BLaER1 (cell line): ENCODE data around the gene GPAM.

Experiments
- H3K27ac ChIP-seq: shearing (Covaris generic); formaldehyde crosslinking; 2 replicates; pipeline ENCODE4 v1.8.1; 2022
- H3K27me3 ChIP-seq: shearing (Covaris generic); formaldehyde crosslinking; 2 replicates; pipeline ENCODE4 v1.8.1; 2022
- H3K36me3 ChIP-seq: shearing (Covaris generic); formaldehyde crosslinking; 2 replicates; pipeline ENCODE4 v1.8.1; 2022
- H3K4me1 ChIP-seq: shearing (Covaris generic); formaldehyde crosslinking; 2 replicates; pipeline ENCODE4 v1.8.1; 2022
- H3K4me2 ChIP-seq: shearing (Covaris generic); formaldehyde crosslinking; 2 replicates; pipeline ENCODE4 v1.8.1; 2022
- H3K4me3 ChIP-seq: shearing (Covaris generic); formaldehyde crosslinking; 2 replicates; pipeline ENCODE4 v1.8.1; 2022
- H3K9ac ChIP-seq: shearing (Covaris generic); formaldehyde crosslinking; 2 replicates; pipeline ENCODE4 v1.8.1; 2022
- H3K9me3 ChIP-seq: shearing (Covaris generic); formaldehyde crosslinking; 2 replicates; pipeline ENCODE4 v1.8.1; 2022
- H4K20me1 ChIP-seq: shearing (Covaris generic); formaldehyde crosslinking; 2 replicates; pipeline ENCODE4 v1.8.1; 2022
- Cebpa-rat ChIP-seq: shearing (Covaris generic); IDR thresholded peaks from 2 replicates; pipeline ENCODE4 v1.8.1; 2022

The GPAM gene

DNA sequence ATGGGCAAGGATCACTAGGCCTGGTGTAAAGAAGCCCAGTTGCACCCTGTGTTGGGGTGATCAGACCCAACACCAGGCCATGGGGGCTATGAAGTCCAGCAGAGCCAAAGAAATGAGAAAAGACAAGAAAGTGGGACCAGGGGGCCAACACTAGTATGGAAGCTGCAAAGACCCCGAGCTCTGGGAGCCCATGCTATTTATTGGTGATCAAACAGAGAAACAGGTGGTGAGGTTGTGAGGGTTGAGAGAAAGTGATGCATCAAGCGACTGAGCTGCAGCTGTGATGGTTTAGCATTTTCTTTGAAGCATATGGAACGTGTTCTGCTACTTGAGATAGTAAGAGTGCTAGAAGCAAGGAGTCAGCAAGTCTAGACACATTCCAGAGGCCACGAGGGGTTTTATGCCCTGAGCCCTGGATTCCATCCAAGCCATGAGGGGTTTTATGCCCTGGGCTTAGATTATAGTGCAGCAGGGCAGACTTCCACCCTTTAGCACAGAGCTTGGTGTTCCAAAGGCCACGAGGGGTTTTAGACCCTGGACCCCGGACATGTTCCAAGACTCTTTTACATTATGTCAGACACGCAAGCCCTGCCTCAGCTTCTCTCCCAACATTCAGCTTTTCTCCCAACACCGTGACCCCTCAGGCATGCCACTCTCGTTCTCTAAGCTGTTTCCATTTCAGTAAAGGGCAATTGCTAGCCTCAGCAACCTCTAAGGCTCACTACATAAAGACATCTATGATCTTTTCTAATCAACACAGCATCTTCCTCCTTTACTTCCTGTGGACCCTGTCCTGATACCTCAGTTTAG is 43.1 kb upstream of the GPAM start:
- Histone ChIP-seq H3K9ac (no peak overlapping the region), H3K9me3 (peaks cover 13% of the 10 kb centered on the region), H3K4me3 (no peak overlapping the region), H3K4me1 (no peaks in the 10 kb centered on the region), H3K36me3 (no peaks in the 10 kb centered on the region), H3K27me3 (no peaks in the 10 kb centered on the region), H3K4me2 (no peak overlapping the region), H3K27ac (no peak overlapping the region), H4K20me1 (no peaks in the 10 kb centered on the region)
- no peak for TF ChIP-seq Cebpa-rat

DNA sequence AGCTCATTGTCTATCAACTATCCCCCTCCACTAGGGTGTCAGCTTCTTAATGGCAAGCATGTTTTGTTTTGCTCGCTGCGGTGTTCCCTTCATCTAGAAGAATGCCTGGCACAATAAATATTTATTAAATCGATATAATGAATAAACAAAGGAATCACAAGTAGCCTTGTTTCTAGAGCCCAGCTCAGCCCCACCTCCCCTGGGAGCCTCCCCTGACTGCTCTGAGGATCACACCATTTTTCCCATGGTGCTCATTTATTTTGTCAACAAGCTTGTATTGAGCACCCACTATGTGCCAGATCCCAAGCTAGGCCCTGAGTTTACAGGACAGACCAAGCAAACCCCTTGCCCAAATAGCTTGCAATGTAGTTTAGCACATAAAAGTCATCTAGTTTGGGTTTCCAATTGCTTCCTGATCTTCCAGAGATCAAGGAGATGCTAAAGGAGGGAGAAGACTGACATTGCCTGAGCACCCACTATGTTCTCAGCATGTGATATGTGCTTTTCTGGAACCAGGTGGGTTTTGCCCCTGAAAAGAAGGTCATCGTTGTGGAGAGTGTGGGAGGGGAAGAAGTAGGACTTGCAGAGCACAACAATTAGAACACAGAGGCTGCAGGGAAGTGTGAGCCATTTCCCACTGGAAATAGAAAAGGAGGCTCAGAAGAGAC is 42.3 kb upstream of the GPAM start:
- H3K27me3 ChIP-seq = no peaks in the 10 kb centered on the region
- no peaks in the 10 kb centered on the region for H4K20me1 ChIP-seq
- no peak overlapping the region for H3K4me2 ChIP-seq
- H3K9me3 ChIP-seq = peaks cover 13% of the 10 kb centered on the region
- no peak overlapping the region for H3K4me3 ChIP-seq
- no peak for TF ChIP-seq Cebpa-rat
- no peaks in the 10 kb centered on the region for H3K36me3 ChIP-seq
- H3K27ac ChIP-seq = no peak overlapping the region
- H3K9ac ChIP-seq = no peak overlapping the region
- H3K4me1 ChIP-seq = no peaks in the 10 kb centered on the region

DNA sequence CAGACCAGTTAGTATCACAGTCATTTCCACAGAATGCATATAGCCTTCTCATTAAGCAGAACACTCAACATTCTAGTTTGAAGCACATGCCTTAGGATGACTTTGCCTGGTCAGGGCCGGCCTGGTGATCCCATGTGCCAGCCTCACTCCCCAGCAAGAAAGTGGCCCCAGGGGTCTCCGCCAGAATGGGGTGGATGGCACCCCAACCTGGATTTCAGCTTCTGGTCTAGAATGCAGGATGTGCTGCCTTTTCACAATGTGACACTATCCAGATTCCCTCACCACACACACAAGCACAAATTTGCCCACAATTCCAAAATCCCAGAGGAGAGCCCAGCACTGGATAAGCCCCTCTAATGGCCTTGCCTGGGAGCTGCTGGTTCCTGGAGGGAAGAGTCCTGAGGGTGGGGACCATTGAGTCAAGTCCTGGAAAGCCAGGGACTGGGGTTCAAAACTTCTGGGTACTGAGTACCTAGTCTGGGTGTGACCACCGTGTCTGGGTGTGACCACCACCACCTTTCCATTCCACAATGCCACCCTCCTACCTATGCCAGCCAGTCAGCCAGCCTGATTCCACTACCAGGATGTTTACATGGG is 41.5 kb upstream of the GPAM start:
- no peak overlapping the region for H3K9ac ChIP-seq
- H3K27ac ChIP-seq = no peak overlapping the region
- peaks cover 22% of the 10 kb centered on the region for H3K9me3 ChIP-seq
- H3K4me3 ChIP-seq = no peak overlapping the region
- no peaks in the 10 kb centered on the region for H3K27me3 ChIP-seq
- TF ChIP-seq Cebpa-rat = no peak
- no peaks in the 10 kb centered on the region for H3K36me3 ChIP-seq
- H4K20me1 ChIP-seq = no peaks in the 10 kb centered on the region
- H3K4me1 ChIP-seq = no peaks in the 10 kb centered on the region
- H3K4me2 ChIP-seq = no peak overlapping the region

DNA sequence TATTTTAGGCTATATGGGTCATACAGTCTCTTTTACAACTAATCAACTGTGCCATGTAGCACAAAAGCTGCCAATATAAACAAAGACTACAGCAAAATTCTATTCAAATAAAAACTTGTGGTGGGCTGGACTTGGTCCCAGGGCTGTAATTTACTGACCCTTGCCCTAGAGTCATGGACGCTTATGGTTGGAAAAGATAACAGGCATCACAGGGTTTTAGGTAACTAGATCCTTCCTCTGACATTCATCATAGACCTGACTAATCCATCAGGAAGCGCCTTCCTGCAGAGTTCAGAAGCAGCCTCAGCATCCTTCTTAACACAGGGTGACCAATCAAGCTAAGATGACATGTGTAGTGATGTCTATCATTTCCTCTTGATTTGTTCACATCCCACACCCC is 40.2 kb upstream of the GPAM start:
- Histone ChIP-seq H3K4me3 (no peak overlapping the region), H4K20me1 (no peaks in the 10 kb centered on the region), H3K9me3 (peaks cover 29% of the 10 kb centered on the region), H3K27ac (no peak overlapping the region), H3K36me3 (no peaks in the 10 kb centered on the region), H3K4me1 (no peaks in the 10 kb centered on the region), H3K27me3 (no peaks in the 10 kb centered on the region), H3K9ac (no peak overlapping the region), H3K4me2 (no peak overlapping the region)
- TF ChIP-seq Cebpa-rat = no peak

DNA sequence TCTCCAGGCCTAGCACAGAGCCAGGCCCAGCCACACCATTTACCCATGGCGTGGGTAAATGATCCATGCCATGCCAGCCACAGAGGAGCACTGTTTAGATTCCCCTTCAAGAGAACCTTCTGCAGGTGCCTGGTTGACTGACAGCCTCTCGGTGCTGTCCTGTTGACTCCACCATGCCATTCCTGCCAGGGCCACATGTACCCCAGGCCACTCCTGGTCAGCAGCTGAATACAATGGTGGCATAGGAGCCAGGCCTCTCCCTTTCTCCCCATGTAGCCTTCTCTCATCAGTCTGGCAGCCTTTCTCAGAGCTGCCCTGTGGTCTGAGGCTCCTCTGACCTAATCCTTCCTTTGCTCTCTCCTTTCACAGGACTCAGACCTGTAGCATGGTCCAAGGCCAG is 39.2 kb upstream of the GPAM start:
- H3K4me3 ChIP-seq = no peak overlapping the region
- no peaks in the 10 kb centered on the region for H3K36me3 ChIP-seq
- no peaks in the 10 kb centered on the region for H4K20me1 ChIP-seq
- no peak overlapping the region for H3K4me2 ChIP-seq
- no peak overlapping the region for H3K9ac ChIP-seq
- H3K4me1 ChIP-seq = no peaks in the 10 kb centered on the region
- no peak for TF ChIP-seq Cebpa-rat
- no peak overlapping the region for H3K27ac ChIP-seq
- H3K27me3 ChIP-seq = no peaks in the 10 kb centered on the region
- H3K9me3 ChIP-seq = peaks cover 29% of the 10 kb centered on the region

DNA sequence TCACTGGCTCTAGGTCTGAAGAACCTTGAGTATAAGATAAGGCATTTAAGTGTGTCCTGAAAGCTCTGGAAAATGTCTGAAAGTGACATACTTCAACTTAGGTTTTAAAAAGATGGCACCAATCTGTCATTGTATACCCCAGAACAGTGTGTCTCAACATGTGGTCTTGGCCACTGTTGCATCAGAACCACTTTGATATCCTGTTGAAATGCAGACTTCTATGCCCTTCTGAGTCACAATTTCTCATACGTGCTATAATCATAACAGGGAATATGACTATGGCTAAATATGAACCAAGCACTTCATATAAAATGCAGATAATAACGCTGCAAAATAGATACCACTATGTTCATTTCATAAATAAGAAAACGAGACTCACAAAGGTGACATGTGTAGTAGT is 38.0 kb upstream of the GPAM start:
- no peaks in the 10 kb centered on the region for H3K27me3 ChIP-seq
- H3K9me3 ChIP-seq = peaks cover 20% of the 10 kb centered on the region
- no peaks in the 10 kb centered on the region for H3K36me3 ChIP-seq
- H3K4me1 ChIP-seq = no peaks in the 10 kb centered on the region
- H3K4me2 ChIP-seq = no peak overlapping the region
- no peak overlapping the region for H3K4me3 ChIP-seq
- TF ChIP-seq Cebpa-rat = no peak
- H3K27ac ChIP-seq = no peak overlapping the region
- H4K20me1 ChIP-seq = no peaks in the 10 kb centered on the region
- H3K9ac ChIP-seq = no peak overlapping the region

DNA sequence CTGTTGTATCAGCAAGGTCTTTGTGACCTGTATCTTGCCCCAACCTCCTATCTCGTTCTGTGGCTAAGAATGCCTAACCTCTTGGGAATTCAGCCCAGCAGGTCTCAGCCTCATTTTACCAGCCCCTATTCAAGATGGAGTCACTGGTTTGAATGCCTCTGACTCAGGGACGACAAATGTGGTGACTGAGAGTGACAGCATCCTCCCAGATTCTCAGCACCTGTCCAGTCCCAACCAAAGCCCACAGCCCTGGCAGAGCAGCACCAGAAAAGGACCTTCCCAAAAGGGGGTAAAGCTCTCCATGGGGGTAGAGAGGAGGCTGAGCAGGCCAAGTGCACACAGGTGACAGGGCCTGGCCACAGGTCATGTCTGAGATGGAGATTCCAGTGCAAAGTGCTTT is 35.4 kb upstream of the GPAM start:
- no peak overlapping the region for H3K27ac ChIP-seq
- no peak overlapping the region for H3K4me2 ChIP-seq
- no peaks in the 10 kb centered on the region for H3K4me1 ChIP-seq
- no peak overlapping the region for H3K4me3 ChIP-seq
- H3K36me3 ChIP-seq = no peaks in the 10 kb centered on the region
- peaks cover 16% of the 10 kb centered on the region for H3K9me3 ChIP-seq
- no peak for TF ChIP-seq Cebpa-rat
- no peak overlapping the region for H3K9ac ChIP-seq
- no peaks in the 10 kb centered on the region for H4K20me1 ChIP-seq
- no peaks in the 10 kb centered on the region for H3K27me3 ChIP-seq

DNA sequence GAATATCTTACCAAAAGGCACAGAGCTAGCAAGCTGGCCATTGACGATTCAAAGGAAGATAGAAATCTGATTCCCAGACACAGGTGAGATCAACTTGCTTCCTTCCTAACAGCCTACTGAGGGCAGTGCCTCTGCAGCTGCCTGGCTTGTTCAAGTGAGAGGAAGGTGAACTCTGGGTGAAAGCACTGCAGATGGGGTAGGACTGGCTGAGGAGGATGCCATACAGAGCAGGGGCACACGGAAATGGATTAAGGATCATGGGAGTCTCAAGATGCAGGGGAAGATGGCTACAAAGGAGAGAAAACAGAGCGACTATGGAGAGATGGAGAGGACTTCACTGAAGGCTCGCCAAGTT is 34.4 kb upstream of the GPAM start:
- Histone ChIP-seq H3K9me3 (peaks cover 16% of the 10 kb centered on the region), H3K36me3 (no peaks in the 10 kb centered on the region), H3K9ac (no peak overlapping the region), H3K4me2 (no peak overlapping the region), H4K20me1 (no peaks in the 10 kb centered on the region), H3K4me1 (no peaks in the 10 kb centered on the region), H3K27me3 (no peaks in the 10 kb centered on the region), H3K27ac (no peak overlapping the region), H3K4me3 (no peak overlapping the region)
- TF ChIP-seq Cebpa-rat = no peak

DNA sequence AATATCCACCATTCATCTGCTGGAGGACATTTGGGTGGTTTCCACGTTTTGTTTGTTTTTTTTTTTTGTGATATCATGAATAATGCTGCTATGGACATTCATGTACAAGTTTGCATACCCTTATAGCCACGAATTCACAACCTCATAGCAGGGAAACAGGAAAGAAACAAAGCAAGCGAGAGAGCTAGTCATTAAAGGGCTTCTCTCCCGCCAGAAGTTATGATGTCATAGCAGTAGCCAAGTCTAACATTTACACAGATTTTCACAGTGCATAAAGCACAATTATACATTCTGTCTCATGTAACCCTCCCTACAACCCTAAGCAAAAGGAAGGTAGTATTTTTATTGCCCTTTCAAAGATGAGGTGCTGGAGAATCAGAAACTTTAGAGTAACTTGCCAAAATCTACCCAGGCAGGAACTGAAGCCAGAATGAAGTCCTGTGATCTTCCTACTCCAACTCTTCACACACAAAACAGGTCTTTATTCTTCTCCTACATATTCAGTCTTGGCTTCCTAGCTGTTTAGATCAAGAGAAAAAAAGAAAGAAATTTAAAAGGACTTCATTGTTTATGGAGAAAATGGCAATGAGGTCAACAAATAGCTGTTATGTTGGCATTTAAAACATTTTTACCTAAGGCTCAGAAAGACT is 33.9 kb upstream of the GPAM start:
- Histone ChIP-seq H3K4me2 (no peak overlapping the region), H3K4me3 (no peak overlapping the region), H3K36me3 (no peaks in the 10 kb centered on the region), H3K9ac (no peak overlapping the region), H3K27me3 (no peaks in the 10 kb centered on the region), H3K9me3 (peaks cover 16% of the 10 kb centered on the region), H3K27ac (no peak overlapping the region), H3K4me1 (no peaks in the 10 kb centered on the region), H4K20me1 (no peaks in the 10 kb centered on the region)
- no peak for TF ChIP-seq Cebpa-rat

DNA sequence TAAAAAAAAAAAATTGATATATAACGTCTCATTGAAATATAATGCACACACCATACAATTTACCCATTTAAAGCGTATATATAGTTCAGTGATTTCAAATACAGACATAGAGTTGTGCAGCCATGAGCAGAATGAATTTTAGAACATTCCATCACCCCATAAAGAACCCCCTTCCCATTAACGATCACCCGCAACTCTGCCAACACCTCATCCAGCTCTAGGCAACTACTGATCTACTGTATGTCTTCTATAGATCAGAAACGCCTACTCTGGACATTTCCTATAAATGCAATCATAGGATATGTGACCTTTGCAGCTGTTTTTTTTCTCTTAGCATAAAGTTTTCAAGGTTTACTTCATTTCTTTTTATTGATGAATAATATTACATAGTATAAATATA is 33.4 kb upstream of the GPAM start:
- Histone ChIP-seq H3K36me3 (no peaks in the 10 kb centered on the region), H3K4me2 (no peak overlapping the region), H3K9me3 (peaks cover 16% of the 10 kb centered on the region), H3K4me3 (no peak overlapping the region), H3K4me1 (no peaks in the 10 kb centered on the region), H3K27me3 (no peaks in the 10 kb centered on the region), H3K9ac (no peak overlapping the region), H4K20me1 (no peaks in the 10 kb centered on the region), H3K27ac (no peak overlapping the region)
- TF ChIP-seq Cebpa-rat = no peak
